HG03457 (cell line): ENCODE results near the gene SEMA4B.
"Not testable (repeated sequence)": the region's sequence is repeated elsewhere in the genome, so short reads cannot be mapped to it uniquely, and the experiment has no call there.

ENCODE experiments used
- ATAC-seq: cut with Tn5 transposase; IDR thresholded peaks from one replicate; pipeline ENCODE4 v1.9.1; 2021; ENCODE audit warnings: moderate number of reproducible peaks; ENCODE audit not compliant: unreplicated experiment

The SEMA4B gene

DNA sequence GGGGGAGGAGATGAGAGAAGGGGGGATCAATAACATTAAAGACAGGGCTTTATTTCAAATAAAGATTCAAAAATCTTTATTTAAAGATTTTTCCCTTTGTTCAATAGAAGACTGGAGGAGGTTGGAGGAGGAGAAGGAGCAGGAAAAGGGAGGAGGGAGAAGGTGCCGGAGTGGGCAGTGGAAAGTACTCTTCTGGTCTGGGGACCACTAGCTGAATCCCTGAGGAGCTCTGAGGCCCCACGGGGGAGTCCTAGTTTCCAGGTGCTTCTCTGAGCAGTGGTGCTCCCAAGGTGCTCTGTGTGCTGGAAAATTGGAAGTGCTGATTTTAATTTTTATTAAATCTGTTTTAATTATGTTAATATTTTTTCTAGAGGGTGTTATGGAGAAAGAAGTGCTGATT is 19.4 kb upstream of the SEMA4B start:
- ATAC-seq, result no peak

DNA sequence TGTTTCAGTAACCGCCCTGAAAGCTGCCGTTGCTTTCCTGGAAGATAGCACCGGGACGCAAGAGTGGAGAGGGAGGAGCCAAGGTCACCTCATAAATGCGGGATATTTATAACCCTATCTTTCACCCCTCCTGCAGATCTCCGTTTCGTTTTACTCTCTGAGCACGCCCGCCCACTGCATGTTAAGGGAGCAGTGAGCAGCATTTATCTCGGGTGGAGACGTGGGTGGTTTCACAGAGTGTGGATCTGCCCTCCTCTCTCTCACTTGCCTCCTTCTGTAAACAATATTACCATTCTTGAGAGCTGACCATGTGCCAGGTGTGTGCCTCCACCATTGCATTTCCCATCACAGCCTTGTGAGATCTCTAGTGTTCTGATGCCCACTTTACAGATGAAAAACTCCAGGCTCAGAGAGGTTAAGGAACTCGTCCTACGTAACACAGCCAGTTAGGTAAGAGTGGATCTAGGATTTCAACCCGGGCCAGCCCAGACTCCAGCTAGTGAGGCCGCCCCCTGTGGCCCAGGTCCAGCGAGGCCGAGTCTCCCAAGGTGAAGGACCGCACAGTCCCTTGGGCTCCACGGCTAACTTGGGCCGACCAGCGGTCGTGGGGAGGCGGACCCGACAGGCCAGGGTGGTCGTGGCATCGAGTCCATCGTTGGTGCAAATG is 16.9 kb upstream of the SEMA4B start:
- ATAC-seq, result no peak

DNA sequence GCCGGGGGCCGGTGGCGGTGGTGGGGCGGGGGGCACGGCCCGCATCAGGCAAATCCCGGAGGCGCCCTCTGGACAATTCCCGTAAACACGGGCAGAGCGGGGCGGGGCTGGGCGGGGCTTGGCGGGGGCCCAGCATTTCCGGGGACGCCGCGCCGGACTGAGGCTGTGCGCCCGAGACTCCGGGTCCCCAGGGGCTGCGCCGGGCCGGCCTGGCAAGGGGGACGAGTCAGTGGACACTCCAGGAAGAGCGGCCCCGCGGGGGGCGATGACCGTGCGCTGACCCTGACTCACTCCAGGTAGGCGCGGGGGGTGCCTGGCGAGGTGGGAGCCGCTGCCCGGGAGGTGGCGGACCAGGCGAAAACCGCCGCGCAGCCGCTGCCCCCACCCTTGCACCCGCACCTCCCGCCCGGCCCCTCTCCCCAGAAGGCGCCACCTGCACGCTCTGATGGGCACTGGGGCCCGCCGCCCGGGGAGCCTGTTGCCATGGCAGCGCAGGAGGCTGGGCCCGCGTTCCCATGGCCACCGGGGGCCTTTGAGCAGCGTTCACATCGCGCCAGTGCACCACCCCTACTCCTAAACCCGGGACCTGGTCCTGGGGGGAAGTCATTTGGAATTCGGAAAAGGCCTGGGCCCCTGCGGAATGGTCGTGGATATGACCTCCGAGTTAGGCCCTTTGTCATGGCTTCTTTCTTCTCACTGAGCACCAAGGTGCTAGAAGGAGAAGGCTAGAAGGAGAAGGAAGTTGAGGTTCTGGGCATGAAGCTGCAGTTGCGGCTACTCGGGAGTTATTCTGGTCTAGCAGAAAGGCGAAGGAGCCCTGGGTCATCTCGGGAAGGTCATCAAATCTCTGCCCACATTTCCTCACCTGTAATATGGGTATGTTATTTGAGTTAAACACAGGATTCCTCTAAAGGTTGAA is 16.1 kb upstream of the SEMA4B start:
- peak; percentile 64 for ATAC-seq

DNA sequence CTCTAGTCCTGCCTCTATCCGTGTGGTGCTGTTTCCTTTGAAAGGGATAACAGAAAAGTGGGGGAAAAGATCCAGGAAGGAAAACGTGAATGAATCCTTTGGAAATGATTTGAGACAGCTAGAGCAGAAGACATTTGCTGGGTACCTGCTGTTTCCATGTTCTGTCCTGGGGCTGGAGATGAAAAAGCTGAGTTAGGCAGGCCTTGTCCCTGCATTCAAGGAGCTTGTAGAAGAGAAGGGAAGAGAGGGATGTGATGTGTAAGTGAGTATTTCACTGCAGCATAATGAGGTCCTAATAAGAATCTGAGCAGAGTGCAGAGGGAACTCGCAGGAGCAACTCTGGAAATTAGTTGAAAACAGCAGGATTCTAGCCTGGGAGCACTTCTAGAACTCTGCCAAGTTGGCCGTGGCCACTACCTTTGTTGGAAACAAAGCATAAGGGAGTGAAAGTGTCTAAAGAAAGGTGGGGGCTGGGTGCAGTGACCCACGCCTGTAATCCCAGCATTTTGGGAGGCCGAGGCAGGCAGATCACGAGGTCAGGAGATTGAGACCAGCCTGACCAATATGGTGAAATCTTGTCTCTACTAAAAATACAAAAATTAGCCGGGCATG is 13.8 kb upstream of the SEMA4B start:
- ATAC-seq, result no peak

DNA sequence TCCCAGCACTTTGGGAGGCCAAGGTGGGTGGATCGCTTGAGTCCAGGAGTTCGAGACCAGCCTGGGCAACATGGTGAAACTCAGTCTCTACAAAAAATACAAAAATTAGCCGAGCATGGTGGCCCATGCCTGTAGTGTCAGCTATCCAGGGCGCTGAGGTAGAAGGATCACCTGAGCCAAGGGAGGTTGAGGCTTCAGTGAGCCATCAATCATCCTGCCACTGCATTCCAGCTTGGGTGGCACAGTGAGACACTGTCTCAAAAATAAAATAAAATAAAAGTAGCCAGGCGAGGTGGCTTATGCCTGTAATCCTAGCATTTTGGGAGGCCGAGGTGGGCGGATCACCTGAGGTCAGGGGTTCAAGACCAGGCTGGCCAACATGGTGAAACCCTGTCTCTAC is 13.1 kb upstream of the SEMA4B start:
- not testable (repeated sequence) for ATAC-seq

DNA sequence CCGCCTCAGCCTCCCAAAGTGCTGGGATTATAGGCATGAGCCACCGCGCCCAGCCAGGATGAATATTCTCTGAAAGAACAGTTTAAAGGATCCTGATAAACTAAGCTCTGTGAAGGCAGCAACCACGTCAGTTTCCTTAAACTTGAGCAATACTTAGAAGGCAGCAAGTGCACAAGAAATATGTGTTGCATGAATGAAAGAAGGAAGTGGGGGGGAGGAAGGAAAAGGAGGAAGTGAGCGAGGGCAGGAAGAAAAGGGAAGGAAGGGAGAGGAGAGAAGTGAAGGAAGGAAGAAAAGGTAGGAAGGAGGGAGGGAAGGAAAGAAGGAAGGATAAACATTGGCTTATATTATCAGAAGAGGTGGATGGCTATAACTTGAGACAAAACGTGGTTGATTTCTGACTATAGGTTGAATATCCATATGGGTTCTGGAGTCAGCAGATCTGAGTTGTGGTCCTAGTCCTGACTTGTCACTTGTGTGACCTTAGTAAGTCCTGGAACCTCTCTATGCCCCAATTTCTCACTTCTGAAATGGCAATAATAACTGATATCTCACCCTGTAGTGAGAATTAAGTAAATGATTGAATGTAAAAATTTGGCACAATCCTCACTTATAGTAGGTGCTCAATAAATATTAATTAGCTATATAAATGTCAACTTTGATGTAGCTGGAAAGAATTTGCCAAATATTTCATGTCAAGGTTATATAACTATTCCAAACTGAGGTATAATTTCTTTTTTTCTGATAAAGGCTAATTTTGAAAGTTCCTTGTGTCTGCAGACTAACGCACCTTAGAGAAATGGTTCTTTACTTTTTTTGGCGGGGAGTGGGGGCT is 12.0 kb upstream of the SEMA4B start:
- ATAC-seq, result no peak

DNA sequence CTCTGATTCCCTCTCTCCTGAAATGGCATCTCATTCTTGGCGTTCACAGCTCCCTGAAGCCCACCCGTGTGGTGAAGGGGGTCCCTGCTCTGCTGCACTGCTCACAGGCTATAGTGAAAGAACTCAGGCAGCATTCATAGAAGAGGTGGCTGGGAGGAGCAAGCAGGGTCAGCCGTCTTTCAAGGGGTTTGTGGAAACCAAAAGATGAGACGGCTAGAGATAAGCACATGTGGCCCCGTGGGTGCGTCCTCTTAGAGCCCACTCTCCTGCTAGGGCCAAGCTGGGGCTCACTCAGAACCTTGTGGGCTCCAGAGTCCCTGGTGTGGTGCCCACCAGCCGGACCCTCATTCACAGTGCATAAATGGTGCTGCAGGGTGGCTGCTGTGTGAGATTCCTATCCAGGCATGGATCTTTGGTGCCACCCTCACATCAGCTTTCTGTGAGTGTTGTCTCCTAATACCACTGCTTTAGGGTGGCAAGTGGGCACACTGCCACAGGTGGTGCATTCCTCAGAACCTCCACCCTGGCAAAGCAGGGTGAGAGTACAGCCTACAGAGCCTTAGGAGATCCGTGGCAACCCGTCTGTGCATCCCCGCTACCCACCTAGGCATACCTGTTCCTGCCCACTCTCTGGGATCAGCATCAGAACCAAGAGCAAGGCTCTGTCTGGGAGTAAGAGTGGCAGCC is 11.2 kb upstream of the SEMA4B start:
- ATAC-seq, result no peak

DNA sequence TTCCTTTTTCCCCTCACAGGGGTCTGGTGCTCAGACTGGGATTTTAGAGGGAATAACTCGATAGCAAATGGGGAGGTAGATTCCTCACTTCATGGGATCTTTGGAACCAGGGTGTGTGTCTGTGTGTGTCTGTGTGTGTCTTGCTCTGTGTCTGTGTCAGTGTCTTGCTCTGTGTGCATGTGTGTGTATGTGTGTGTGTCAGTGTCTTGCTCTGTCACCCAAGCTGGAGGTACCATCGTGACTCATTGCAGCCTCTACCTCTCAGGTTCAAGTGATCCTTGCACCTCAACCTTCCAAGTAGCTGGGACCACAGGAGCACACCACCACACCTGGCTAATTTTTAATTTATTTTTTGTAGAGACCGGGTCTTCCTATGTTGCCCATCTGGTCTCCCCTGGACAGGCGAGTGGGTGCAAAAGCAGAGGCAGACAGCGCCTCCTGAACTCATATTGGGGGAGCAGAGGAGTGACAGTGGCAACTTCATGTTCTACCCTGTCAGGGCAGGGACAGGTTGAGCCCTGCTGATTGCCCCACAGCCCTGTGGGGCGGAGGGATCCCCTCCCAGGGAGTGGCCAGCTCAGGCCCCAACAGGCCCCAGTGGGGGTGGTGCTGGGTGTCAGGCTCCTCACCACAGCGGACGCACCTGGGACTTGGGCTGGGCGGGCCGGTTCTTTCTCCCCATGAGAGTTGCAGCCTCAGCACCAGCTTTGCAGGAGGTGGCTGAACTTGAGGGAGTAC is 10.4 kb upstream of the SEMA4B start:
- ATAC-seq, result no peak

DNA sequence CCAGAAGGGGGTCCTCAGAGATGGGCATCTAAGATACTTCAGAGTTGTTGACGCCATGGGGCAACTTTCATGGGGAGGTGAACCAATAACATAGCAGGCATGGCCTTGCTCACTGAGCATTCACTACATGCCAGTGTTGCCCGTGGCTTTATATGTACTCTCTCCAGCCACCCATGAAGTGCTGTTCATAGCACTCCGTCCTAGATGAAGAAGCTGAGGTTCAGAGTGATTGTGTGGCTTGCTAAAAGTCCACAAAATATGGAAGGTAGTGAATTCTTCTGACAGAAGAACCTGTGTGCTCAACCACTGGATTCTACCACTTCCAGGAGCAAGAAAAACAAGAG is 9.8 kb upstream of the SEMA4B start:
- ATAC-seq, result no peak

DNA sequence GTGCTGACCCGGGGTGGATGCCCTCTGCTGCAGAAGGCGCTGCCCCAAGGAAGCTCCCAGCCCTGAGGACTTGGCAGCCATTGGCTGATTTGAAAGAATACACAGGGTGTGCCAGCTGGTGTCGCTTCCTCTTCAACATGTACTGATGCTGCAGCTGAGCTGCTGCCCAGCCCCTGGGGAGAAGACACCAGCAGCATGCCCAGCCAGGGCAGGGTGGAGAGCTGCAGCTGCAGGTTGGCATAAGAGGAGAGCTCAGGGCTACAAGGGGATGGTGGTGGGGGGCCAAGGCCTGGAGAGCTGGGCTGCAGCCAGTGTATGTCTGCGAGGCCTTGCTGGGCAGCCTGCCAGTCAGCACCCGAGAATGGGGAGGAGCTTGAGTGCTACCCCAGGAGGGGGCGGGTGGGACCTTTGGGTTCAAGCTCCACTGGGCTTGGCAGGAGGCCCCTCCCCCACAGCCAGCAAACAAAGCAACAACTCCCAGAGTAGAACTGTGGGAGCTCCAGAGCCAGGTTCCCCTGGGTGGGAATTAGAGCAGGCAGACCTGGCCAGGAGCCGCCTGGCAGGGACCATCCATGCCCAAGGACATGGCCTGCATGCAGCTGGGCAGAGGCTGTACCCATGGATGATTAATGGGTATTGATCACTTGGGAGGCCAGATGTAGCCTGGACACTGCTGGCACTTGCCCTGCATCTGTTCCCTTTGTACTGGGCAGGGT is 9.2 kb upstream of the SEMA4B start:
- ATAC-seq, result no peak

DNA sequence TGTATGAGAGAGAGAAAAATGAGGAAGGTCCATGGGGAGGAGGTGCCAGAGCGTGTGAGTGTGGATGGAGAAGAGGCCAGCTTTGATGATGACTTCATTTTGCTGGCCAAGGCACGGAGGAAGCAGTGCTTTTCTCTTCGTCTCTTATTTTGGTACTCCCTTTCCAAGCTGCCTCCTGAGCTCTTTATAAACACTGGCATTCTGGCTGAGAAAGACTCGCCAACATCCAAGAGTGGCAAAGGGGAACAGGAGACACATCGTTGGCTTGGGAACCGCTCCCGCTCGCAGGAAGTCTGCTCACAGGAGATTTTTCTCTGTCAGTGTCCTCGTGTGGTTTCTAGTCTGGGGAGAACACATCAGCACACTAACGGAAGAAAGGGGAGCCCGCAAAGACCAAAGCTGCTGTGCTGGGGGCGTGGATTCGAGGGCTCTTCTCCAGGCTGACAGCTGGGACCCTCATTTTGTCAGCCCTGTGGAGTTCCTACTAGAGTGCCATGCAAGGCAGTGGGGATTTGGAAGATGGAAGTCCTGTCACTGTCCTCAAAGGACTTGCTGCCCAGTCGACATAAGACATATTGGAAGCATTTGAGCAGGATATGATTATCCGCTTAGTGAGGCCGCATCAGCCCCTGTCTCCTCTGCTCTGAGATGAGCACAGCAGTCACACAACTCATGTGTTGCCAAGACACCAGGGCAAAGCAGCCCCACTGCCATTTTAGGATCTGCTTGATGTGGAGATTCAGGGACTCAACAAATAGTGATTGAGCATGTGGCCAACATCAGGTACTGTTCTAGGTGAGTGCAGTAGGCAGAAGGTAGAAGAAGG is 8.0 kb upstream of the SEMA4B start:
- no peak for ATAC-seq

DNA sequence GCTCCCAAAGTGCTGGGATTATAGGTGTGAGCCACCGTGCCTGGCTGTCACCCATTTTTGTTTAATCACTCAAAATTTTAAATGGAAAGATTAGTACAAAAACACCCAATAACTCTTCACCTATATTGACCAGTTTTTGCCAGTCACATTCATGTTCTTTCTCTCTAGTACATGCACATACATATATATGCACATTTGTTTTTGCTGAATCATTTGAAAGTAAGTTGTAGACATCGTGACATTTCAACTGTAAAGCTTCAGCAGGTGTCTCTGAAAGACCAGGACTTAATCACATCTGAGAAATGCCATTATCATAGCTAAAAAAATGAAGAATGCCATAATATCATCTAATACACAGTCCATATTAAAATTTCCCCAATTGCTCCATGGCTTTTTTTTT is 6.5 kb upstream of the SEMA4B start:
- no peak for ATAC-seq

DNA sequence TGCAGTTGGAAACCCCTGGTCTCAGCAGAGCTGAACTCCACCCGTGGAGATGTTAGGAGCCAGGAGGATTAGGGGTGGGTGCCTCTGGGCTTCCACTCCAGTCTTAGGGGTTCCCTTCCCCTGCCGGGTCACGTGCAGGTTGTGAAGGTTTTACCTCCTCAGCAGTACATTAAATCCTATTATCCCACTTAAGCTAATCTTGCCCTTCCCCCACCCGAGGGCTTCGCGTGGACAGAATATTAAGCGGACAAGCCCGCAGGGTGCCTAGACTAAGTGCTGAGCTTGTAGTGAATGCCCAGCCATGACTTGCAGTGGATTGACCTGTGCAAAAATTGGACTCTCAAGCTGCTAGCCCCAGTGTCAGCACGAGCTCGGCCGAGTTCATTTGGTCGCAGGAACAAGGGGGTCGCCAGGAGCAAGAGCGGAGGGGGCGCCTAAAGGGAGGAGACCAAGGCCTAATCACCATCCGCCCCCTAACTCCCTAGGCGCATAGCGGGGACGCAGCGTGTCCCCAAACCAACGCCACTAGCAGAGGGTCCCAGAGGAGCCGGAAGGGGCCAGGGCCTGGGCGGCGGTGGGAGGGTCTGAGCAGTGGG is 498 bp upstream of the SEMA4B start:
- no peak for ATAC-seq

DNA sequence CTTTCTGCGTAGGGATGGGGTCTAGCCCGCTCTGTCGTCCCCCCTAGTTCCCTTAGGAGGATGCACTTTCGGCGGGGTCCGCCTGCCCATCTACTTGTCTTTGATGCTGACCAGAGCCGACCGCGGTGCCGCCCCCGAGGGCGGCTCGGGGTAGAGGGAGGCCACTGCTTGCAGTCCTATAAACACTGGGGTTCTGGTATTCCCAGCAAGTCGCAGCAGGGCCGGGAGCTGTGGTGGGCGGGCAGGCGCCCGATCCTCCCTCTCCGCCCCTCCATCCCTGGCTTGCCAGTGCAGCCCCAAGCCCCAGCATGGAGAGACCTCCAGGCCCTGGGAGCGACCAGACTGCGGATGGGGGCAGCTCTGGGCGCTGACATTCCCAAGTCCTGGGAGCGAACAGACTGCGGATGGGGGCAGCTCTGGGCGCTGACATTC is 830 bp downstream of the SEMA4B start:
- ATAC-seq, result no peak

DNA sequence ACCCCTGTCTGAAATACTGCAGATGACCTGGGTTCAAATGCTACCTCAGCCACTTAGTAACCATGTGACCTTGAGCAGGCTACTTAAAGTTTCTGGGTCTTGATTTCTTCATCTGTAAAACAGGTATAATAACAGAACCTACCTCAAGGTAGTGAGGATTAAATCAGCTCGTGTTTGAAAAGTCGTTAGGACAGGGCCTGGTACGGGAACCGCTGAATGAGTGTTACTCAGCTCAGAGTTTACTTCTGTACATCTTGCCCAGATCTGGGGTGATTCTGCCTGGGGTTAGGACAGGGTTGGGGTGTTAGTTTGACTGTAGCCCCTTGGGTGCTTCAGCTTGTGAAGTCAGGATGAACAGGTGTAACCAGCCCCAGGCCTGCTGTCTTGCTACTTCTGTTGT is 1.8 kb downstream of the SEMA4B start:
- ATAC-seq, result no peak

DNA sequence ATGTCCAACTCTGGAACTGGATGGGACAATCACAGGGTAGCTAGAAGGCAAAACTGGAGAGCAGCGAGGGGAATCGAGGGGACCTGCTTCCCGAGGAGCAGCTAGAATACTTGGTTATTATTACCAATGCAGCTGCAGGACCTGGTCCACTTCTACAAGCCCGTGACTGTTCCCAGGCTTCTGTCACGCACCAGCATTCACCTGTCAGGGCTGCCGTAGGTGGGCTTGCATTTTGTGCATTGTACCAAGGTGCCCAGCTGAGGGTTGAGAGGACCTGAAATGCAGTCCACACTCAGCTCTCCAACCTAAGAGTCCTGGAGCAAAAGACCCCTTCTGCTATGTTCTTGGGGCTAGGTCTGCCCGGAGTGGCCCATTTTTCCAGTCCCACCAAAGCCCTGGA is 2.3 kb downstream of the SEMA4B start:
- ATAC-seq, result no peak

DNA sequence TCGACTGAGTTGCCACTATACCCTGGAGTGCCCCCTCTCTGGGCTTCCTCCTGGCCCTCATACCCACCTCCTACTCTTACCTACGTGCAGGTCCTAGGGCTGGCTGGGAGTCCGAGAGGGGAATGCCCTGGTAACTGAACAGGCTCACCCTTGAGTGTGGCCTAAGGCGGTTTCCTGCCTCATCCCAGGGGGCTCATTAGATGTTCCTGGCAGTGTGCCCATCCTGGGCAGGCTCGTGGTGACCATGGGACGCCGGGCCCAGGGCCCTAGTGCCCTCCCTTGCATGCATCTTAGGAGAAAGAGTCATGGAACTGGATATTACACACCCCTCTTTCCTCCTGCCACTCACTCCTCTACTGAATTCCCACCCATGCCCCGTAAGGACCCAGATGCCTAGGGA is 2.8 kb downstream of the SEMA4B start:
- no peak for ATAC-seq
